ENCODE measurements around the gene SHC3. TPM values are rescaled to one million over a fixed set of nuclear protein-coding genes. Genes with fewer than 3 reads are reported as not detected.

The SHC3 gene
- total RNA-seq, 2 donors from 2014 or later = 1.5 to 1.8 TPM

DNA sequence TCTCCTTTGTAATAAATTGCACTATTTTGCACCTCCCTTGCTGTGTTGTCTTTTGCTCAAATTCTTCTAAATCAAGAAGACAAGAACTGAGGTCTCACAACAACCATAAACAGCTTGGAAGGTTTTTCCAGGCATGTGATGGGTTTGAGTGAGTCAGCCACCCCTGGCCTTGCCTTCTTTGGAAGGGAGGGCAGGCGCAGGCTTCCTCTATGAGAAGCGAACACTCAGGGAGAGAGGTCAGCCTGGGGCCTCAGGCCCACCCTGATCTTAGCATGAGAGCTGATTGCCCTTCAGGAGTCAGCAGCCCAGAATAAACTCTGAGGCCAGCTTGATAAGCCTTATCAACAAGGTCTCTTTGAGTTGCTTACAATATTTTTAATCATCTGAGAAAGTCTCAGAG, 155.7 kb downstream of the SHC3 start:
- TF ChIP-seq CTCF (IDR thresholded peaks at IDR 0.05) = no peak
- ATAC-seq (ENCODE audit: insufficient number of reproducible peaks, low FRiP score, low read depth) = no peak
- DNase-seq (ENCODE audit: low spot score) = no peak
- no peak overlapping the region for H3K27ac ChIP-seq
- H3K27me3 ChIP-seq (replicated peaks; ENCODE audit: insufficient read depth) = no peaks in the 10 kb centered on the region
- no peaks in the 10 kb centered on the region for H3K9me3 ChIP-seq
- H3K36me3 ChIP-seq = no peaks in the 10 kb centered on the region
- no peak overlapping the region for H3K4me3 ChIP-seq
- H3K4me1 ChIP-seq (ENCODE audit: control insufficient read depth in 1 of 2, low read depth in 2 of 2) = no peaks in the 10 kb centered on the region

GRCh38 chr9:89022001-89022759, 156.4 kb downstream of the SHC3 start:
- no peak overlapping the region for H3K27ac ChIP-seq
- H3K4me3 ChIP-seq = no peak overlapping the region
- H3K9me3 ChIP-seq = no peaks in the 10 kb centered on the region
- no peak for DNase-seq (ENCODE audit: low spot score)
- ATAC-seq (ENCODE audit: insufficient number of reproducible peaks, low FRiP score, low read depth) = no peak
- no peaks in the 10 kb centered on the region for H3K27me3 ChIP-seq (replicated peaks; ENCODE audit: insufficient read depth)
- no peak for TF ChIP-seq CTCF (IDR thresholded peaks at IDR 0.05)
- H3K4me1 ChIP-seq (ENCODE audit: control insufficient read depth in 1 of 2, low read depth in 2 of 2) = no peaks in the 10 kb centered on the region
- no peaks in the 10 kb centered on the region for H3K36me3 ChIP-seq

DNA sequence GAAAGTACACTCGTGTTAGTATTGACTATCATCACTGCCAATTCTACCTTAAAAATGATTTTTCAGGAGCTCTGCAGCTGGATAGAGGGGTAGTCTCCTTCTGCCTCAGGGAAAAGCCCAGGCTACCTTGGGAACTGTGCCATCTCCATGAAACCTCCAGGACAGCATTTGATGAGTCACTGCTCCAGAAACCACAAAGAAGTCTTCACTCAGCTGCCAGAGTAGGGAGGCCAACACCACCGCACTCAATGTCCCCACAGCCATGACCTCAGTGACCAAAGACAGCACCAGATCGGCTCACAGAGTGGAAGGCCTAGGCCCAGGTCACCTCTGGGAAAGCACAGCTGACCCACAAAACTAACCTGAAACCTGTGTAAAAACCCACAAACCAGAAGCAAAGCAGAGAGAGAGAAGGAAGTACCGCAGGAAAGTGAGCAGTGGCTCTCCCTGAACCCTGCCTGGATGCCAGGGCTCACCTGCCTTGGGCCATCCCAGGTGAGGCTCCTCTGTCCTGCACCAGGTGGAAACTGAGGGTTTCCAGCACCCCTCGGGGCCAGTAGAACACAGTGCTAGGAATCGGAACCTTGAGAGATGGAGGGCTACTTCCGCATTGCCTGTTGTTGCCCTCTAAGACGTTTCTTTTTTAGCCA, 157.3 kb downstream of the SHC3 start:
- no peaks in the 10 kb centered on the region for H3K36me3 ChIP-seq
- H3K4me1 ChIP-seq (ENCODE audit: control insufficient read depth in 1 of 2, low read depth in 2 of 2) = no peaks in the 10 kb centered on the region
- H3K9me3 ChIP-seq = no peaks in the 10 kb centered on the region
- no peak for DNase-seq (ENCODE audit: low spot score)
- no peak overlapping the region for H3K4me3 ChIP-seq
- H3K27me3 ChIP-seq (replicated peaks; ENCODE audit: insufficient read depth) = no peaks in the 10 kb centered on the region
- ATAC-seq (ENCODE audit: insufficient number of reproducible peaks, low FRiP score, low read depth) = no peak
- no peak overlapping the region for H3K27ac ChIP-seq
- TF ChIP-seq CTCF (IDR thresholded peaks at IDR 0.05) = no peak

GRCh38 chr9:89020754-89021153, 157.9 kb downstream of the SHC3 start:
- DNase-seq (ENCODE audit: low spot score) (no peak), ATAC-seq (ENCODE audit: insufficient number of reproducible peaks, low FRiP score, low read depth) (no peak)
- Histone ChIP-seq H3K4me3 (no peak overlapping the region), H3K27me3 (replicated peaks; ENCODE audit: insufficient read depth) (no peaks in the 10 kb centered on the region), H3K9me3 (no peaks in the 10 kb centered on the region), H3K27ac (no peak overlapping the region), H3K4me1 (ENCODE audit: control insufficient read depth in 1 of 2, low read depth in 2 of 2) (no peaks in the 10 kb centered on the region), H3K36me3 (no peaks in the 10 kb centered on the region)
- TF ChIP-seq CTCF (IDR thresholded peaks at IDR 0.05) = no peak

GRCh38 chr9:89015336-89015735, 163.3 kb downstream of the SHC3 start:
- Histone ChIP-seq H3K4me3 (no peak overlapping the region), H3K27me3 (replicated peaks; ENCODE audit: insufficient read depth) (no peaks in the 10 kb centered on the region), H3K27ac (no peak overlapping the region), H3K36me3 (no peaks in the 10 kb centered on the region), H3K9me3 (no peaks in the 10 kb centered on the region), H3K4me1 (ENCODE audit: control insufficient read depth in 1 of 2, low read depth in 2 of 2) (no peaks in the 10 kb centered on the region)
- ATAC-seq (ENCODE audit: insufficient number of reproducible peaks, low FRiP score, low read depth) = no peak
- no peak for DNase-seq (ENCODE audit: low spot score)
- no peak for TF ChIP-seq CTCF (IDR thresholded peaks at IDR 0.05)

All from thoracic aorta (tissue), 2 donors.